HS-5 (cell line): ENCODE data around the gene LNX2.

ENCODE experiments used
- DNase-seq: peaks from one replicate; pipeline ENCODE4 v3.0.0-alpha.2; 2012; ENCODE audit warnings: low read depth

Gene LNX2

GRCh38 chr13:27620377-27621115, at the start of gene LNX2:
Gene LNX2, minus strand, starts transcription at chr13:27620529. Its CDS starts 38,826 bp downstream, at chr13:27581703.
- DNase-seq, result no peak

GRCh38 chr13:27667946-27668345, 47.6 kb upstream of the LNX2 start:
- no peak for DNase-seq

GRCh38 chr13:27666951-27667350, 46.6 kb upstream of the LNX2 start:
- DNase-seq, result no peak

GRCh38 chr13:27665761-27666160, 45.4 kb upstream of the LNX2 start:
- no peak for DNase-seq

GRCh38 chr13:27665333-27665732, 45.0 kb upstream of the LNX2 start:
- DNase-seq, result no peak

GRCh38 chr13:27663947-27664346, 43.6 kb upstream of the LNX2 start:
- no peak for DNase-seq

- DNase-seq, result no peak
These were observed 42.6 kb upstream of the LNX2 start for GRCh38 chr13:27662738-27663470.

GRCh38 chr13:27661017-27661416, 40.7 kb upstream of the LNX2 start:
- no peak for DNase-seq

GRCh38 chr13:27660511-27660910, 40.2 kb upstream of the LNX2 start:
- DNase-seq, result no peak

- no peak for DNase-seq
These were observed 39.0 kb upstream of the LNX2 start for GRCh38 chr13:27659145-27659865.

- DNase-seq, result no peak
These were observed 38.2 kb upstream of the LNX2 start for GRCh38 chr13:27658546-27658945.

GRCh38 chr13:27657724-27658123, 37.4 kb upstream of the LNX2 start:
- DNase-seq, result no peak

- DNase-seq, result no peak
These were observed 34.5 kb upstream of the LNX2 start for GRCh38 chr13:27654816-27655215.

- DNase-seq, result no peak
These were observed 33.7 kb upstream of the LNX2 start for GRCh38 chr13:27654059-27654458.

- DNase-seq, result no peak
These were observed 30.0 kb upstream of the LNX2 start for GRCh38 chr13:27650312-27650711.

- no peak for DNase-seq
These were observed 24.0 kb upstream of the LNX2 start for GRCh38 chr13:27644302-27644701.

- DNase-seq, result no peak
These were observed 23.2 kb upstream of the LNX2 start for GRCh38 chr13:27643334-27644132.

- no peak for DNase-seq
These were observed 21.6 kb upstream of the LNX2 start for GRCh38 chr13:27641711-27642502.

- DNase-seq, result no peak
These were observed 18.9 kb upstream of the LNX2 start for GRCh38 chr13:27639186-27639585.

- no peak for DNase-seq
These were observed 18.2 kb upstream of the LNX2 start for GRCh38 chr13:27638521-27638920.

GRCh38 chr13:27638001-27638400, 17.7 kb upstream of the LNX2 start:
- DNase-seq, result no peak
